Measurements from ENCODE around the gene CDC42BPA.
"Not testable (repeated sequence)": the region's sequence is repeated elsewhere in the genome, so short reads cannot be mapped to it uniquely, and the experiment has no call there.

The CDC42BPA gene

GRCh38 chr1:227308367-227309336 lies 9.6 kb downstream of the CDC42BPA start:
- DNase-seq = no peak

- no peak for DNase-seq
Measured at GRCh38 chr1:227306689-227307088, 11.6 kb downstream of the CDC42BPA start.

DNA sequence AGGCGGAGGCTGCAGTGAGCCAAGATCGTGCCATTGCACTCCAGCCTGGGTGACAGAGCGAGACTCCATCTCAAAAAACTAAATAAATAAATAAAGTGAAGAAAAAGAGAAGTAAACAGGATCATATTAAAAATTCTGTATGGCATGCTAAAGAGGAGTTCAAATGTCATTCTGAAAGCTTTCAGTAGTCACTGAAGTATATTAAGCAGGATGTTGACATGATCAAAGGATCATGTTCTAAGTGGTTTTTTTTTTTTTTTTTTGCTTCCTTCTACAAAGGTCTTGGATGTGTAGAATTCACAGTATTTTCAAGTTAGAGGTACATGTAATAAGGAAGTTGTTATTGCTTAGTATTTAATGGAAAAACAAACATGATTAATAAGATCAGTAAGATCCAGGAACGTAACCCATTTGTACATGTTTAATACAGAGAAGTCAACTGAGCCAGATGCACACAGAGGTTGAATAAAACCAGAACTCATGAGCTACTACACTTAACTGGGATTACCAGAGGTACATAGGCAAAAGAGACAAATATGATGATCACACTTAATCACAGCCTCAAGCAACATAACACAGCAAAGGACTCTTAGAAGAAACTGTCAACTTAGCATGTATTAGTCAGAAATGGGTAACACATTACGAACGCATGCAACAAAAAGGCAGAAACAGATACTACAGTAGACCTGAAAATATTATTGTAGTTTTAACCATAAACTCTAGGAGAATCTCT lies 12.2 kb downstream of the CDC42BPA start:
- DNase-seq = no peak

DNA sequence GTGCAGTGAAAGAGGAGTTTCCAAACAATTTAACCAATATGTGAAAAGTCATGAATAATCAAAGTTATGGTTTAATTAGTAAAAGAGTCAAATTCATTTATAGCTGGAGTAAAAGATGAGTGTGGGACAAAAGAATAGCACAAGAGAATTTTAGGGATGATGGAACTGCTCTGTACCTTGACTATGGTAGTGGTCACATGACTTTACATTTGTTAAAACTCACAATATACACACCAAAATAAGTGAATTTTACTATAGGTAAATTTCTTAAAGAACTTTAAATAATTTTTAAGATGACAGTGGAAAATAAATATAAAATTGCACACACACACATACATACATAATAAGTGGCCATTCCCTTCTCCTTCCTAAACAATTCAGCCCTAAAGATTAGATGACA lies 13.6 kb downstream of the CDC42BPA start:
- no peak for DNase-seq

- no peak for DNase-seq
Measured at GRCh38 chr1:227303662-227304061, 14.6 kb downstream of the CDC42BPA start.

- DNase-seq = no peak
Measured at GRCh38 chr1:227300682-227301081, 17.6 kb downstream of the CDC42BPA start.

GRCh38 chr1:227299688-227300087 lies 18.6 kb downstream of the CDC42BPA start:
- DNase-seq = no peak

GRCh38 chr1:227299241-227299627 lies 19.1 kb downstream of the CDC42BPA start:
- no peak for DNase-seq

DNA sequence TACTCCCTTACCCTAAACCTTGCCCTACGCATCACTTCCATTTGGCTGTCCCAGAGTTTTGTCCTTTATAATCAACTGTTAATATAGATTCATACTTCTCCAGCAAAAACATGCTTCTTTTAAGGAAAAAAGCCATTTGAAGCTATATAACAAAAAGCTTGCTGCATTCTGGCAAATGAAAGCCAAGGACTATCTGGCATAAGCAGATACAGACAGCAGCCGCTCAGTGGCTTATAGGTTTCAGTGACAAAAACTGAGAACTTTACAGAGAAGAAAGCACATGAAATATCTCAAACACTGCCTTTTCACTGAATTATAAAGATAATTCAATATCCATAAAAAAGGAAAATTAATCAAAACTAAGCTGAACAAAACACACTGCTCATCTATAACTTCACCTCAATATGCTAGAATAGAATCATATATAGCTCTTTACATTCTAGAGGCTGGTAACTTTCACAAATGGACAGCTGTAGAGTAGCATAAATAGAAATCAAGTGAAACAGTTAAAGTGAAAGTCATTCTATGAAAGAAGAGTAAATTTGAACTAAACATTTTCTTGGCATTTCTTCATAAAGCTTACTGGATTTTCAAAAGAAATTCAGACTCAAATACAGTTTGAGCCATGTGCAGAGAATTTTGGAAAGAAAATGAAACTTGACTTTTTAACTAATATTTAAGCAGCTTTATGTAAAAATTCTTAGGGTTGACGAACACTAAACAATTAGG lies 19.6 kb downstream of the CDC42BPA start:
- no peak for DNase-seq

- DNase-seq = no peak
Measured at GRCh38 chr1:227297073-227297793, 21.1 kb downstream of the CDC42BPA start.

DNA sequence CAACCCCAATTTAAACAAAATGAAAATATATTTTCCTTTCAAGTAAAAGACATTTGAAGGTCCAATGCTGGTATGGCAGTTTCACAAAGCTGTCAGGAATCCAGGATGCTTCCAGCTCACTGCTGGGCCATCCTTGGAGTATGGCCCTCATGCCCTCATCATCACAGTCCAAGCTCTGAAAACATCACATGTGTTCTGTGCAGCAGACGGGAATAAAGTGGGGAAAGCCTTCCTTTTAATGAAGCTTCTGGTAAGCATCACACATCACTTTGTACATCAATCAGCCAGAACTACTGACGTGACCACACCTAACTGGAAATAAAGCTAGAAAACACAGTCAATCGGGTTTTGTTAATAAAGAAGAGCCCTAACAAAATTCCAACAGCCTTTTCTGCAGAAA lies 22.7 kb downstream of the CDC42BPA start:
- no peak for DNase-seq

GRCh38 chr1:227285745-227286144 lies 32.5 kb downstream of the CDC42BPA start:
- DNase-seq = no peak

- DNase-seq = no peak
Measured at GRCh38 chr1:227281371-227281770, 36.9 kb downstream of the CDC42BPA start.

DNA sequence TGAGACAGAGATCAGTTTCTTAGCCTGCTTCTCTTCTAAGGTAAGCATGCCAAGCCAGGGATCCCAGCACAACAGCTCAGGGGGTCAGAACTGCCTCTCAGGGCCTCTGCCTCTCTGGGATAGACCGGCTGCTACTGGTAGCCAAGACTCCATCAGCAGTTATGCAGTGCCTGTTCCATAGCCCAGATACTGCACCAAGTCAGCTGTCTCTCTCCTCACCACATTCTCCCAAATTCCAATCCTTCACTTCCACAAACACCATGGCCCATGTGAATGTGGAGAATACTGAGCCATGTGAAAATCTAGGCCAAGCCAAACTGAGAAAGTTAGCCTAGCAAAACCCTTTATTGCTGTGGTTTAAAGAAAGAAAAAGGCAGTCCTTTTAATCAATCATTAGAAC lies 37.5 kb downstream of the CDC42BPA start:
- DNase-seq = no peak

GRCh38 chr1:227276156-227276693 lies 42.1 kb downstream of the CDC42BPA start:
- DNase-seq = not testable (repeated sequence)

DNA sequence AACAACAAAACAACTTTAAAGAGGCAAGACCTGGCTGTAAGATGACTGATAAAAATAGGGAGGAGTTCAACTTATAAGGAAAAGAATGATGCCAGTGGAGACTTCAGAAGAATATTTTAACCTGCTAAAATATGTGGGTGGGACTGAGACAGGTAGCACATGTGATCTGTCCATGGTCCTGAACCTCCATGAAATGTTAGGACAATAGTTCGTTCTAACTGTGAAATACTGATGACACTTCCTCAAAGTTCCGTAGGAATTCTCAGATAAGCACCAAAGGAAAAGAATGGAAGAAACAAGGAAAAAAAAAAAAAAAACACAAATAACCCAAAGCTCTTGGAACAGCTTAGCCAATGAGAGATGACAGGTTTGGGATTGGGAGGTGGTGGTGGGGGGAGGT lies 44.7 kb downstream of the CDC42BPA start:
- no peak for DNase-seq

DNA sequence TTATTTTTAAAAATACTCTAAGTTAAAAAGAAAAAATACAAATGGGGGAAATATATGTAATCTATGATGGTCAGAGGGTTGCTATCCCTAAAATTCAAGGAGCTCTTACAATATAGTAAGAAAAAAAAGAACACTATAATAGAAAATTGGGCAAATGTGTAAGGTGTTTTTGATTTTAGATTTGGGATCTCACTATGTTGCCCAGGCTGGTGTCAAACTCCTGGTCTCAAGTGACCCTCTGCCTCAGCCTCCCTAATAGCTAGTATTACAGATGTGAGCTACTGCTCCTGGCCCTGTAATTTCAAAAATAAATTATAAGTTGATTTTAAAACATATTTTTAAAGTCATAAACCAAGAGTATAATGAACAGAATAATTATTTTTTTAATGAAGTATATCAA lies 45.9 kb downstream of the CDC42BPA start:
- DNase-seq = no peak

GRCh38 chr1:227270554-227270953 lies 47.7 kb downstream of the CDC42BPA start:
- DNase-seq = no peak

DNA sequence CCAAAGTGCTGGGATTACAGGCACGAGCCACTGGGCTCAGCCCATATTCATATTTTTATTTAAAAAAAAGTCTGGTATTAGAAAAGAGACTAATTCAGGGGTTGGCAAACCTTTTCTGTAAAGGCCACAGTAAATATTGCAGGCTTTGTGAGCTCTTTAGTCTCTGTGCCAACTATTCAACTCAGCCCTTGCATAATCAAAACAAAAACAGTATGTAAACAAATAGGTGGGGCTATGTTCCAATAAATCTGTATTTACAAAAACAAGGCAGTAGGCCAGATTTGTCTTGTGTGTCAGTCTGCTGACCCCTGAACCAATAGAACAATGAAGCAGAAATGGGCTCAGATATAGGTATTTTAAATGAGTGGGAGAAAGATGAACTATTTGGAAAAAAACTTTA lies 49.3 kb downstream of the CDC42BPA start:
- no peak for DNase-seq

GRCh38 chr1:227265891-227266290 lies 52.4 kb downstream of the CDC42BPA start:
- no peak for DNase-seq

DNA sequence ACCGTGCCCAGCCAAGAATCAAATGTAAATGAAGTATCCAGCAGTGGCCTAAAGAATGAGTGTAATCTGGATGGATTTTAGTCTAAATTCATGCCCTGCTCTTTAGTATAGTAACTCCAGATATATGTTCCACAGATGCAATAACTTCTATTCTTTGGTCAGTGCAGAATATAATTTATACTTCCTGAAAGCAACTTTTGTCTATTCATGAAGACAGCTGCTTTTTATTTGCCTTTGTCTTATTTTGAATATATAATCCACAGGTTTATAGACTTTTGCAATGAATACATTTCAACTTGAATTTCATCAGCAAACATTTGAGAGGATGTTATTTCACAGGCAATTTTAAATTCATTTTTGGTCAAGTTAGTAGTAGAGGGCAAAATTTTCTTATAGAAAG lies 54.4 kb downstream of the CDC42BPA start:
- no peak for DNase-seq

- no peak for DNase-seq
Measured at GRCh38 chr1:227261501-227261900, 56.8 kb downstream of the CDC42BPA start.

Measured in KG1 (cell line).